MG63 (cell line): Measurements from ENCODE around the gene ZNF138. TPM values are rescaled to one million over a fixed set of nuclear protein-coding genes. Genes with fewer than 3 reads are reported as not detected.
"Not testable (repeated sequence)": the region's sequence is repeated elsewhere in the genome, so short reads cannot be mapped to it uniquely, and the experiment has no call there.

Experiments
- DNase-seq: peaks from one replicate; pipeline ENCODE4 v3.0.0-alpha.2; 2020
- H3K27me3 ChIP-seq: fragments of 250-450 bp; sonication (Bioruptor Pico); 2 replicates; pipeline ENCODE4 v1.5.1; 2020; ENCODE audit warnings: mild to moderate bottlenecking, moderate library complexity
- H3K36me3 ChIP-seq: fragments of 250-450 bp; sonication (Bioruptor Pico); 2 replicates; pipeline ENCODE4 v1.5.1; 2020; ENCODE audit warnings: mild to moderate bottlenecking, moderate library complexity
- H3K4me3 ChIP-seq: fragments of 250-450 bp; sonication (Bioruptor Pico); 2 replicates; pipeline ENCODE4 v1.5.1; 2020; ENCODE audit warnings: mild to moderate bottlenecking, moderate library complexity
- H3K9me3 ChIP-seq: fragments of 250-450 bp; sonication (Bioruptor Pico); 2 replicates; pipeline ENCODE4 v1.5.1; 2020; ENCODE audit warnings: mild to moderate bottlenecking, moderate library complexity
- total RNA-seq: library from RNA; depleted of rRNA; stranded (reverse); fragments of >200 nt; shearing (Covaris generic); gene quantifications from 2 replicates; pipeline ENCODE4 v1.2.3, GENCODE V29; 2014; ENCODE audit warnings: low replicate concordance; rRNA removed

ZNF138 gene
- 0.67 TPM in 1 of 2 replicates, not detected in the other for total RNA-seq

DNA sequence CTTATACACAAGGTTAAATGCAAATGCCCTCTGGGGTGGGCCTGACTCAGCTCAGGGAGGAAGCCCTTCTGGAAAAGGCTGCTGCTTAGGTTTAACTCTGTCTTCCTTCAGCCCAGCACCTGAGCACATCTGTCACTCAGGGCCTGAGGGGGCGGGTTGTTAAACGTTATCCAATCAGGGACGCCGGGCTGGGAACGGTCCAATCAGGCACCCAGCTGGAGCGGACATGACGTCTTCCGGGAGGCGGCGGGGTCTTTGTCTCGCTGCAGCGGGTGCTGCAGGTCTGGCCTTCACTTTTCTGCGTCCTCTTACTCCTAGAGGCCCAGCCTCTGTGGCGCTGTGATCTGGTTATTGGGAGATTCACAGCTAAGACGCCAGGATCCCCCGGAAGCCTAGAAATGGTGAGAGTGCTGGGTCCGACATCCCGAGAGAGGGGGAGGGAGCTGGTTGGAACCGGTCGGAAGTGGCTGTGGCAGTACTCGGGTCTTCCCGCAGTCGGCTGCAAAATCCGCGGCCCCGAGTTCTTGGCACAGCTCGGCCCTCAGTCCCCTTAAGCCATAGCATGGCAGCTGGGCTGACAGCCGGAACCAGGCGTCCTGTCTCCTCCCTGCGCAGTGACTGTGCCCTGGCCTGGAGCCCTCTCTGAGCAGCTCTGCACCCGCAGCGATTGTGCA lies at the start of gene ZNF138:
TSS of gene ZNF138 (plus strand) at position 258 of the 674 bp plus-strand sequence. CDS start at position 399, 141 bp downstream.
- Histone ChIP-seq H3K27me3 (no peaks in the 10 kb centered on the region), H3K9me3 (no peaks in the 10 kb centered on the region), H3K4me3 (peak within 1 kb of the TSS; percentile 85), H3K36me3 (peaks cover 11% of the 10 kb centered on the region)
- peak; percentile 93 for DNase-seq

DNA sequence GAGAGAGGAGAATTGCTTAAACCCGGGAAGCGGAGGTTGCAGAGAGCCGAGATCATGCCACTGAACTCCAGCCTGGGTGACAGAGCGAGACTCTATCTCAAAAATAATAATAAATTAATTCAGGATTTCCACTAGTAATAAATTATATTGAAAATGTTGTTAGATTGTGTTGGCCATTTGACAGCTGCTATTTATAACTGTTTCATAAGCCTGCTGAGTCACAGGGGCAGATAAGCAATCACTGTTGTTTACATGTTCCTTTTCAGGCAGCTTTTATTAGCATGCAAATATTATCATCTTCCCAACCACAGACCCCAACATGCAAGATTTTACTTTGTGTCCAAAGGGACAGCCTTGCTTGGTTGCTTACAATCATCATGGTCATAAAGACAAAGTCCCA lies 49.5 kb upstream of the ZNF138 start:
- Histone ChIP-seq H3K4me3 (no peak overlapping the region), H3K27me3 (no peaks in the 10 kb centered on the region), H3K36me3 (no peaks in the 10 kb centered on the region), H3K9me3 (no peaks in the 10 kb centered on the region)
- no peak for DNase-seq

DNA sequence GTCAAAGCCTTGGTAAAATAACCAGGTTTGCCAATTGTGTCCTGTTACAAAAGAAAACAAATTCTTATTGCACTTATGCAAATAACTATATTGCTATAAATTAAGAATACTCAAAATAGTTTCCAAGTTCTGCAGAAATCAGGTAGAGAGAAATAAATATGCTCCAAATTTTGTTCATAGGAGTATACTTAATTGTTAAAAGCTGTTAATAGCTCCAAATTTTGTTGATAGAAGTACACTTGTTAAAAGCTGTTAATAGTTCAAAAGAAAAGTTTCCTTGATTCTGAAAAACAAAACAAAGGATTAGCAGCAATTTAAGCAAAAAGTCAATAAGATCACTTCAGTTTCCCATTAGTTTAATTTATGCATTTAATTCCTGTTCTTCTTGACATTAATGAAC lies 46.4 kb upstream of the ZNF138 start:
- Histone ChIP-seq H3K4me3 (no peak overlapping the region), H3K36me3 (no peaks in the 10 kb centered on the region), H3K27me3 (no peaks in the 10 kb centered on the region), H3K9me3 (no peaks in the 10 kb centered on the region)
- DNase-seq = no peak

DNA sequence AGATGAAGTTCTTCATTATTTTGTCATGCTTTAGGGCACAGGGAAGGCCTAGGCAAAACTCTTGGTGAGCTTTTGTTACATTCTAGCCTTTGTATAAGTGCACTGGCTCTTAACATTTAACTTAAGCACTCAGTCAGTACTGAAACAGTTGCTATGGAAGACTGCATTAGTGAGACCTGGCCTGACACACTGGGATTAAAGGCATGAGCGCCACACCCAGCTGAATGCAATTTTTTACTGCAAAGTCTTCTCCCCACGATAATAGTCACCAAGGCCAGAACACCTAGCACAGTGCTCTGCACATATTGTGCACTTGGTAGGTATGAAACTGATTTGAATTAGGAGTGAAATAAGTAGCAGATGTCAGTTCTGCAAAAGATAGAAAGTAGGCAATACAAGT lies 41.2 kb upstream of the ZNF138 start:
- H3K27me3 ChIP-seq = no peaks in the 10 kb centered on the region
- H3K9me3 ChIP-seq = no peaks in the 10 kb centered on the region
- no peak for DNase-seq
- H3K4me3 ChIP-seq = no peak overlapping the region
- H3K36me3 ChIP-seq = no peaks in the 10 kb centered on the region

DNA sequence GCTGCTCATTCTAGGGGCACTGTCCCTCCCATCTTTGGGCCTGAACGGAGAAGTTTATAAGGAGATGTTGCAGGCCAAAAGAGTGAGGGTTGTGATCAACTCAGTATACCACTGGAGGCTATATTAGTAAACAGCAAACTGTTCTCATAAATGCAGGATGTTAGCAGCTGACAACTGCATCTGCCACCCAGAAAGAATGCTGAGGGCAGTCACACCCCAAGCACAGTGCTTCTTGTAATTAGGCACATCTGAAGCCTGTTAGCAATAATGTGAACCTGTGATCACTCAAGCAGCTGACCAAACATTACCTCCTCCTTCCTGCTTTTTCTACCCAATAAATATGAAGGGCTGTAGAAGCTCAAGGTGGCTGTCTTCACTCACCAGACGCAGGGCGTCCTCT lies 38.4 kb upstream of the ZNF138 start:
- Histone ChIP-seq H3K9me3 (no peaks in the 10 kb centered on the region), H3K36me3 (no peaks in the 10 kb centered on the region), H3K4me3 (no peak overlapping the region), H3K27me3 (no peaks in the 10 kb centered on the region)
- no peak for DNase-seq

DNA sequence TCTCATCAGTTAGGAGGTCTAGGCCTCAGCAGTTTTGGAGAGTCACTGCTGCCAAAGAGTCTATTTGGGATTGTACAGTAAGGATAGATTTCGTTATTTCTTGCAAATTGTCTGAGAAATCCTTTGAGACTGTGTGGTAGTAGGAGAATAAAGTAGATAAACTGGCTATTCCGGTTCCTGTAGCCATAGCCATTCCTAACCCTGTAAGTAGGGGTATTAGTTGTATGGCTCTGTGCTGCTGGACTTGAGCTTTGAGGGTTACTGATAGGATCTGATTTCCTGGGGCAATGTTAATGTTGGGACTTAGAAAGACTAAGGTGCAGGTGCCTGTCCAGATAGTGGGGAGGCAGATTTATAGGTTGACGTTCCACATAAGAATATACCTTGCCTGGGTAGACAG lies 36.1 kb upstream of the ZNF138 start:
- no peak overlapping the region for H3K4me3 ChIP-seq
- DNase-seq = no peak
- H3K27me3 ChIP-seq = no peaks in the 10 kb centered on the region
- no peaks in the 10 kb centered on the region for H3K36me3 ChIP-seq
- no peaks in the 10 kb centered on the region for H3K9me3 ChIP-seq

DNA sequence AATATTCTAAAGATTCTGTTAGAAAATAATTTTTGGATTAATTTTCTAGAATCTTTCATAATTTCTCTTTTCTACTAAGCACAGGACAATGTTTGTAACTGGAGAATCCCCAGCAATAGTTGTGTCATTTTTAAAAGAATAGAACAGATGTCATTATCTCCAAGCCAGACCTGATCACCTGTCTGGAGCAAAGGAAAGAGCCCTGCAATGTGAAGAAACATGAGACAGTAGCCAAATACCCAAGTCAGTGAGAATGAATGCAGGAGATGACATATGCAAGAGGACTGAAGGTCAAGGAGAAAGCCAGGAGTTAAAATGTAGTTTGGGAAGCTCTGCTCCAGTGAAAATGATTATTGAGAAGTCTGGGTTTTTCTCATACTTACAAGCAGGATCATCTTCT lies 25.4 kb upstream of the ZNF138 start:
- no peak for DNase-seq
- H3K9me3 ChIP-seq = no peaks in the 10 kb centered on the region
- H3K36me3 ChIP-seq = no peaks in the 10 kb centered on the region
- H3K4me3 ChIP-seq = no peak overlapping the region
- H3K27me3 ChIP-seq = no peaks in the 10 kb centered on the region

DNA sequence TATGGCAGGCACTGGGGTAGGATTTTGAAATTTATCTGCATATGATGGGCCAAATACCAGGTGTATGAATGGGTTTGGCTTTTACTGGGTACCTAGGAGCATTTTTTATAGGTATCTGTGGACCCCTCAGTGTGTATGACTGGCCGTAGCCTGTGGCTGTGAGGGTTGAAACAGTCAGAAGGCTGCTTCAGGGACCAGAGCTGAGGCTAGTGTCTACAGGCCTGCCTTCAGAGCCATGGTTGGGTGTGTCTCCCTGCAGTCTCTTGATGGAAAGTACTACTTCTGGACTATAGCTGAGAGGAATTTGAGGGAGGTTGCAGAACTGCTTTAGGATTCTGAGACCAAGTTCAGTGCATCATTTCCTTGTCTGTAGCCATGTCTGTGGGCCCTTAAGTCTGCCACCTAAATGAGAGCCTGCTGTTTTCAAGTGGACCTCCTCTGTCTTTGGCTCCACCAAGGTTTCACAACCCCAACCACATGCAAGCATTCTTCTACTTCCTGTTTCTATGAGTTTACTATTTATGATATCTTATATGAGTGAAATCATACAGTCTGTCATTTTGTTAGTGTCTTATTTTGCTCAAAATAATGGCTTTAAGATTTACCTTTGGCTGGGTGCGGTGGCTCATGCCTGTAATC lies 19.9 kb upstream of the ZNF138 start:
- DNase-seq = no peak
- no peaks in the 10 kb centered on the region for H3K36me3 ChIP-seq
- H3K9me3 ChIP-seq = no peaks in the 10 kb centered on the region; the same call in 1 of the 2 replicates
- H3K27me3 ChIP-seq = no peaks in the 10 kb centered on the region
- no peak overlapping the region for H3K4me3 ChIP-seq

DNA sequence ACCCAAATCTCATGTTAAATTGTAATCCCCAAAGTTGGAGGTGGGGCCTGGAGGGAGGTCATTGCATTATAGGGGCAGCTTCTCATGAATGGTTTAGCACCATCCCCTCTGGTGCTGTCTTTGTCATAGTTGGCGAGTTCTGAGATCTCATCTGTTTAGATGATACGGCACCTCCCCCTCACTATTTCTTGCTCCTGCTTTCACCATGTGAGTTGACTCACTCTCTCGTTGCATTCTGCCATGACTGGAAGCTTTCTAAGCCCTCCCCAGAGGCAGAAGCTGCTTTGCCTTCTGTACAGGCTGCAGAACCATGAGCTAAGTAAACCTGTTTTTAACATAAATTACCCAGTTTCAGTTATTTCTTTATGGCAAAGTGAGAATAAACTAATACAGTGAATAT lies 18.9 kb upstream of the ZNF138 start:
- Histone ChIP-seq H3K36me3 (no peaks in the 10 kb centered on the region), H3K9me3 (no peaks in the 10 kb centered on the region; the same call in 1 of the 2 replicates), H3K4me3 (no peak overlapping the region), H3K27me3 (no peaks in the 10 kb centered on the region)
- DNase-seq = no peak

DNA sequence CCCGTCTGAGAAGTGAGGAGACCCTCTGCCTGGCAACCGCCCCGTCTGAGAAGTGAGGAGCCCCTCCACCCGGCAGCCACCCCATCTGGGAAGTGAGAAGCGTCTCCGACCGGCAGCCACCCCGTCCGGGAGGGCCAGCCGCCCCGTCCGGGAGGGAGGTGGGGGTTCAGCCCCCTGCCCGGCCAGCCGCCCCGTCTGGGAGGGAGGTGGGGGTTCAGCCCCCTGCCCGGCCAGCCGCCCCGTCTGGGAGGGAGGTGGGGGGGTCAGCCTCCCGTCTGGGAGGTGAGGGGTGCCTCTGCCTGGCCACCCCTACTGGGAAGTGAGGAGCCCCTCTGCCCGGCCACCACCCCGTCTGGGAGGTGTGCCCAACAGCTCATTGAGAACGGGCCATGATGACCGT lies 9.4 kb upstream of the ZNF138 start:
- not testable (repeated sequence) for H3K4me3 ChIP-seq, H3K27me3 ChIP-seq, H3K9me3 ChIP-seq, H3K36me3 ChIP-seq, DNase-seq

DNA sequence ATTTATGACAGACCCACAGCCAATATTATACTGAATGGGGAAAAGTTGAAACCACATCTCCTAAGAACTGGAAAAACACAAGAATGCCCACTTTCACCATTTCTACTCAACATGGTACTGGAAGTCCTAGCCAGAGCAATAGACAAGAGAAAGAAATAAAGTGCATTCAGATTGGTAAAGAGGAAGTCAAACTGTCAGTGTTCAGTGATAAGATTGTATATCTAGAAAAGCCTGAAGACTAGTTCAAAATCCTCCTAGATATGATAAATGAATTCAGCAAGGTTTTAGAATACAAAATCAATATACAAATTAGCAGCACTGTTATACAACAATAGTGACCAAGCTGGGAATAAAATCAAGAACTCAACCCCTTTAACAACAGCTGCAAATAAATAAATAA lies 6.9 kb upstream of the ZNF138 start:
- Histone ChIP-seq H3K36me3 (no peaks in the 10 kb centered on the region), H3K4me3 (no peak overlapping the region), H3K9me3 (no peaks in the 10 kb centered on the region), H3K27me3 (no peaks in the 10 kb centered on the region)
- DNase-seq = no peak

DNA sequence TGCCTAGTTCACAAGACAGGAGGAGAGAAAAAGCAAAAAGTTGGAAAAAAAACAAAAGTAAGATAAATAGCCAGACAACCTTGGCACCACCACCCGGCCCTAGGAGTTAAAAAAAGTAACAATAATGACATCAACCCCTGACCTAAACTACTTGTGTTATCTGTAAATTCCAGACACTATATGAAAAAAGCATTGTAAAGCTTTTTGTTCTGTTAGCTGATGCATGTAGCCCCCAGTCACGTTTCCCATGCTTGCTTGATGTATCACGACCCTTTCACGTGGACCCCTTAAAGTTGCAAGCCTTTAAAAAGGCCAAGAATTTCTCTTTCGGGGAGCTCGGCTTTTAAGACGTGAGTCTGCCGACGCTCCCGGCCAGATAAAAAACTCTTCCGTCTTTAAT lies 5.0 kb upstream of the ZNF138 start:
- H3K4me3 ChIP-seq, DNase-seq, H3K27me3 ChIP-seq, H3K9me3 ChIP-seq, H3K36me3 ChIP-seq: not testable (repeated sequence)

DNA sequence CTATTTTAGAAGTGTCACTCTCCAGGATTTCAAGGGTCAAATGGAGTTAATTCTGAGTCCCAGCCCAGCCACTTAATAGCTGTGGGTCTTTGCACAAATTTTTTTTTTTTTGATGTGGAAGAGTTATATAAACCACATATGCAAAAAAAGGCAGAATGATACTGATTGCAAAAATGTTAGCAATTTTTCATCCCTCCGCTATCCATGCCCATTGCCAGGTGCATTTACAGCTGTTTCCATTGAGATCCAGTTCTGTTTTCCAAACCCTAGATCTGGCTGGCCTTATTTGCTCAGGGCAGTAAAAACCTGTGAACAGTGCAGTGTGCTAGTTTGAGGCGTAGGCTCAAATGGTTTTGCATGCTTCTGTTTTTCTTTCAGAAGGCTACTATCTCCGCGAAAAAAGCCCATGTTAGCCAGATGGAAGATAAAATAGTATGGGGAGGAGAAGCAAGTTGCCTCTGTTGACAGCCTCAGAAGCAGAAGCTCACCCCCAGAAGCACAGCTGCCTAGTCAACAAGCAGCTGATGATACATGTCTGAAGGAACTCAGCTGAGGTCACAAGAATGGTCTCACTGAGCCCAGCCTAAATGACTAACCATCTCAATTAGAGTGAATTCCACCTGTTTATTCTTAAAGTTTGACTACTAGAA lies 997 bp upstream of the ZNF138 start:
- no peak for DNase-seq
- Histone ChIP-seq H3K4me3 (no peak overlapping the region), H3K27me3 (no peaks in the 10 kb centered on the region)

DNA sequence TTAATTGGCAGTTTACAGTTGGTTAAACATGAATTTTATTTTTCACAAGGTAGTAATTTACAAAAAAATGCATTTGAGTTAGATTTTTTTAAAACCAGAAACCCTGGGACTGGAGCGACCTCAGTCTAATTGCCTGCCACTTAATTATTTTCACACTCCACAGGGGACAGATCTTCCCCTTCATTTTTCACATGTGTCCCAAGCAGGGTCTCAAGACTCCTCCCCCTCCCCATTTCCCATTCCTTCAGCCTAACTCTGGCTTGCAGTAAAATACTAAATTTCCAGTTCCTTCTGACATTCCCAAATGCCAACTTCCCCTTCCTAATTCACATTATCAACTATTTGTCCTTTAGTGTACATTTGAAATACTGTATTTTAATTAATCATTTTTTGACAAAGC lies 948 bp downstream of the ZNF138 start:
- Histone ChIP-seq H3K27me3 (no peaks in the 10 kb centered on the region), H3K9me3 (no peaks in the 10 kb centered on the region), H3K36me3 (peaks cover 16% of the 10 kb centered on the region), H3K4me3 (peak overlapping the region; percentile 85)
- no peak for DNase-seq

More for the DNA sequence above, 997 bp upstream of the ZNF138 start:
- Histone ChIP-seq H3K36me3 (peaks cover 11% of the 10 kb centered on the region), H3K9me3 (no peaks in the 10 kb centered on the region)

DNA sequence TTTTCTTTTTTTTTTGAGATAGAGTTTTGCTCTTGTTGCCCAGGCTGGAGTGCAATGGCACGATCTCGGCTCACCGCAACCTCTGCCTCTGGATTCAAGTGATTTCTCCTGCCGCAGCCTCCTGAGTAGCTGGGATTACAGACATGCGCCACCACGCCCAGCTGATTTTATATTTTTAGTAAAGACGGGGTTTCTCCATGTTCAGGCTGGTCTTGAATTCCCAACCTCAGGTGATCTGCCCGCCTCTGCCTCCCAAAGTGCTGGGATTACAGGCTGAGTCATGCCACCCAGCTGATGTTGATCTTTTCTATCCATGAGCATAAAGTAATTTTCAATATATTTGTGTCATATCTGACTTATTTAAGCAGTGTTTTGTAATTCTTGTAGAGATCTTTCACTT lies 4.9 kb downstream of the ZNF138 start:
- H3K4me3 ChIP-seq, H3K27me3 ChIP-seq, H3K9me3 ChIP-seq, DNase-seq: not testable (repeated sequence)
- H3K36me3 ChIP-seq = peaks cover 29% of the 10 kb centered on the region

DNA sequence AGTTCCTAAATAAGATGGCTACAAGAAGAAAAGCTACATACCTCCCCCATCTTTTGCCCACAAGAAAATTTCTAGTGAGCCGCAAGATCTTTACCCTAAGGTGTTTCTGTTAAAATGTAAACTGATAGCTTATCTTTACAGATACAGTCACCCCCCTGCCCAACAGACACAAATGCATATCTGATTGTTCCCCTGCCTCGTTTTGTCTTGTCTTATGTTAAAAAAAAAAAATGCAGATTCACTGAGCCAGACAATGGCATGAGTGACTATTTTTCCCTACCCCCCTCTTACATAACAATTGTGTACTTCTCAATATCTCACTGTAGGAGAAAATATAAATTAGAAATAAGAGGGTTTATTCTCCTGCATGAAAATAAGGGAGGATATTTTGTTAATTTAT lies 8.5 kb downstream of the ZNF138 start:
- no peaks in the 10 kb centered on the region for H3K9me3 ChIP-seq
- peaks cover 20% of the 10 kb centered on the region for H3K36me3 ChIP-seq
- DNase-seq = no peak
- no peak overlapping the region for H3K4me3 ChIP-seq
- H3K27me3 ChIP-seq = no peaks in the 10 kb centered on the region

DNA sequence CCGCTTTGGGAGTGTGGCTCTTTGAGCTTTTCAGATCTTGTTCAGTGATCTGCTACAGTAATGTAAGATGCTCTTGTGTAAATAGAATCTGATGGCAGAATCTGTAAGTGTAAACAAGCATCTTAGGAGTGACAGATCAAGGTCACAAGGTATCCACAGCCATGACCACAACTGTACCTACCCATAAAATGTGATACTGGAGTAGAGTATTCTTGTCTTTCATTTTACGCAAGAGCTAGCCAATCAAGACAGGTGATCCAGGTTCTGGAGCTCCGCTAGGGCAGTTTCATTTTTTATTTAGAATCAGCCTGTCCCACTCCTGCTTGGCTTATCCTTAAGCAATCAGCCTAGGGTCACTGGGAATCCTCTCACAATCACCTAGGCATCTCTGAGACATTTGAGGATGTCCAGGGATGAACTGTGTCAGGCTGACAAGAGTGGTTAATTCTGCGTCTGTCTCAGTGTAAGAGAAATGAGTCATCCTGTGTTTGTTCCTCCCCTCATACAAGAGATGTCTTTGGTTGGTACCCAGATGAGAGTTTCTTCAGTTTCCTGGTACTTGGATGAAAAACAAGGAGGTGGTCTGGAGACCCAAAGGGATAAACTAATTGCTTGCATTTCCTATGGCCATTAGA lies 13.6 kb downstream of the ZNF138 start:
- no peak for DNase-seq
- Histone ChIP-seq H3K9me3 (no peaks in the 10 kb centered on the region), H3K27me3 (no peaks in the 10 kb centered on the region), H3K4me3 (no peak overlapping the region), H3K36me3 (peaks cover 5% of the 10 kb centered on the region)
